ENCODE measurements around the gene MARK2.

MARK2 gene

GRCh38 chr11:63884196-63884932, 45.5 kb downstream of the MARK2 start:
- DNase-seq = no peak

GRCh38 chr11:63887386-63887999, 48.6 kb downstream of the MARK2 start:
- DNase-seq = no peak

- peak; percentile 66 to 75 for DNase-seq
These were observed 49.5 kb downstream of the MARK2 start for GRCh38 chr11:63888170-63889086.

GRCh38 chr11:63889344-63889743, 50.4 kb downstream of the MARK2 start:
- no peak for DNase-seq

- DNase-seq = no peak
These were observed 51.5 kb downstream of the MARK2 start for GRCh38 chr11:63890368-63890767.

GRCh38 chr11:63892228-63892627, 53.3 kb downstream of the MARK2 start:
- no peak for DNase-seq

- DNase-seq = no peak
These were observed 54.4 kb downstream of the MARK2 start for GRCh38 chr11:63893355-63893754.

GRCh38 chr11:63896071-63896470, 57.2 kb downstream of the MARK2 start:
- no peak for DNase-seq

GRCh38 chr11:63897459-63898146, 58.7 kb downstream of the MARK2 start:
- DNase-seq = no peak

GRCh38 chr11:63901660-63902059, 62.8 kb downstream of the MARK2 start:
- DNase-seq = no peak

GRCh38 chr11:63903884-63904283, 65.0 kb downstream of the MARK2 start:
- DNase-seq = no peak

GRCh38 chr11:63904743-63905142, 65.8 kb downstream of the MARK2 start:
- DNase-seq = no peak

- no peak for DNase-seq
These were observed 66.3 kb downstream of the MARK2 start for GRCh38 chr11:63905179-63905578.

GRCh38 chr11:63906087-63906486, 67.2 kb downstream of the MARK2 start:
- no peak for DNase-seq

GRCh38 chr11:63906585-63906984, 67.7 kb downstream of the MARK2 start:
- DNase-seq = peak; percentile 55 to 61

- DNase-seq = no peak
These were observed 68.2 kb downstream of the MARK2 start for GRCh38 chr11:63907063-63907462.

- DNase-seq = no peak
These were observed 69.1 kb downstream of the MARK2 start for GRCh38 chr11:63907808-63908530.

- DNase-seq = no peak
These were observed 69.9 kb downstream of the MARK2 start for GRCh38 chr11:63908631-63909401.

GRCh38 chr11:63909591-63910506, 70.9 kb downstream of the MARK2 start:
- no peak for DNase-seq

GRCh38 chr11:63910675-63911074, 71.8 kb downstream of the MARK2 start:
- no peak for DNase-seq

Measured in CD4-positive, alpha-beta T cell treated with Interleukin-4 for 1 hour (primary cell).